Measurements from ENCODE around the gene ABCG5.

The ABCG5 gene

GRCh38 chr2:43826305-43827250 lies 12.1 kb downstream of the ABCG5 start:
- no peaks in the 10 kb centered on the region for H3K9me3 Mint-ChIP-seq
- no peak overlapping the region for H3K27ac Mint-ChIP-seq
- H3K4me1 Mint-ChIP-seq (ENCODE audit: low read depth) = peaks cover 3% of the 10 kb centered on the region
- H3K27me3 Mint-ChIP-seq = peaks cover 52% of the 10 kb centered on the region
- no peaks in the 10 kb centered on the region for H3K36me3 Mint-ChIP-seq (ENCODE audit: low read depth)
- no peak for DNase-seq
- no peak overlapping the region for H3K4me3 Mint-ChIP-seq

GRCh38 chr2:43825841-43826240 lies 12.8 kb downstream of the ABCG5 start:
- H3K4me3 Mint-ChIP-seq = no peak overlapping the region
- H3K27ac Mint-ChIP-seq = no peak overlapping the region
- H3K4me1 Mint-ChIP-seq (ENCODE audit: low read depth) = no peaks in the 10 kb centered on the region

GRCh38 chr2:43824951-43825493 lies 13.6 kb downstream of the ABCG5 start:
- DNase-seq = no peak
- no peak overlapping the region for H3K4me3 Mint-ChIP-seq
- no peak overlapping the region for H3K27ac Mint-ChIP-seq
- no peaks in the 10 kb centered on the region for H3K9me3 Mint-ChIP-seq
- H3K4me1 Mint-ChIP-seq (ENCODE audit: low read depth) = no peaks in the 10 kb centered on the region
- no peaks in the 10 kb centered on the region for H3K36me3 Mint-ChIP-seq (ENCODE audit: low read depth)
- peaks cover 43% of the 10 kb centered on the region for H3K27me3 Mint-ChIP-seq

More at GRCh38 chr2:43825841-43826240, 12.8 kb downstream of the ABCG5 start:
- H3K36me3 Mint-ChIP-seq (ENCODE audit: low read depth) = no peaks in the 10 kb centered on the region
- H3K27me3 Mint-ChIP-seq = peaks cover 50% of the 10 kb centered on the region
- no peak for DNase-seq
- no peaks in the 10 kb centered on the region for H3K9me3 Mint-ChIP-seq

GRCh38 chr2:43824512-43824911 lies 14.1 kb downstream of the ABCG5 start:
- Mint-ChIP-seq H3K4me1 (ENCODE audit: low read depth) (no peaks in the 10 kb centered on the region), H3K27ac (no peak overlapping the region), H3K27me3 (peaks cover 39% of the 10 kb centered on the region), H3K9me3 (no peaks in the 10 kb centered on the region), H3K36me3 (ENCODE audit: low read depth) (no peaks in the 10 kb centered on the region), H3K4me3 (no peak overlapping the region)
- DNase-seq = no peak

- Mint-ChIP-seq H3K4me3 (no peak overlapping the region), H3K4me1 (ENCODE audit: low read depth) (peaks cover 2% of the 10 kb centered on the region), H3K36me3 (ENCODE audit: low read depth) (no peaks in the 10 kb centered on the region), H3K27me3 (peaks cover 36% of the 10 kb centered on the region), H3K9me3 (no peaks in the 10 kb centered on the region), H3K27ac (no peak overlapping the region)
- no peak for DNase-seq
These were observed 14.9 kb downstream of the ABCG5 start for GRCh38 chr2:43823751-43824150.

GRCh38 chr2:43822839-43823238 lies 15.8 kb downstream of the ABCG5 start:
- Mint-ChIP-seq H3K9me3 (no peaks in the 10 kb centered on the region), H3K27me3 (peaks cover 36% of the 10 kb centered on the region), H3K4me1 (ENCODE audit: low read depth) (peaks cover 8% of the 10 kb centered on the region), H3K36me3 (ENCODE audit: low read depth) (no peaks in the 10 kb centered on the region), H3K27ac (no peak overlapping the region), H3K4me3 (no peak overlapping the region)
- no peak for DNase-seq

- H3K27me3 Mint-ChIP-seq = peaks cover 28% of the 10 kb centered on the region
- DNase-seq = no peak
- H3K4me3 Mint-ChIP-seq = no peak overlapping the region
- H3K27ac Mint-ChIP-seq = no peak overlapping the region
- peaks cover 8% of the 10 kb centered on the region for H3K4me1 Mint-ChIP-seq (ENCODE audit: low read depth)
- H3K36me3 Mint-ChIP-seq (ENCODE audit: low read depth) = no peaks in the 10 kb centered on the region
- no peaks in the 10 kb centered on the region for H3K9me3 Mint-ChIP-seq
These were observed 19.0 kb downstream of the ABCG5 start for GRCh38 chr2:43819491-43820163.

GRCh38 chr2:43818761-43819160 lies 19.9 kb downstream of the ABCG5 start:
- H3K27ac Mint-ChIP-seq = no peak overlapping the region
- no peak overlapping the region for H3K4me3 Mint-ChIP-seq
- H3K27me3 Mint-ChIP-seq = peaks cover 19% of the 10 kb centered on the region
- no peaks in the 10 kb centered on the region for H3K36me3 Mint-ChIP-seq (ENCODE audit: low read depth)
- H3K9me3 Mint-ChIP-seq = no peaks in the 10 kb centered on the region
- H3K4me1 Mint-ChIP-seq (ENCODE audit: low read depth) = peaks cover 8% of the 10 kb centered on the region
- no peak for DNase-seq

GRCh38 chr2:43814711-43815110 lies 23.9 kb downstream of the ABCG5 start:
- H3K27me3 Mint-ChIP-seq = no peaks in the 10 kb centered on the region
- H3K4me3 Mint-ChIP-seq = no peak overlapping the region
- H3K36me3 Mint-ChIP-seq (ENCODE audit: low read depth) = peaks cover 2% of the 10 kb centered on the region
- H3K9me3 Mint-ChIP-seq = no peaks in the 10 kb centered on the region
- no peak for DNase-seq
- H3K27ac Mint-ChIP-seq = no peak overlapping the region
- H3K4me1 Mint-ChIP-seq (ENCODE audit: low read depth) = peaks cover 8% of the 10 kb centered on the region

GRCh38 chr2:43812947-43813346 lies 25.7 kb downstream of the ABCG5 start:
- Mint-ChIP-seq H3K4me3 (no peak overlapping the region), H3K36me3 (ENCODE audit: low read depth) (peaks cover 2% of the 10 kb centered on the region), H3K9me3 (no peaks in the 10 kb centered on the region), H3K27ac (no peak overlapping the region), H3K27me3 (no peaks in the 10 kb centered on the region), H3K4me1 (ENCODE audit: low read depth) (no peaks in the 10 kb centered on the region)
- no peak for DNase-seq

- no peak overlapping the region for H3K27ac Mint-ChIP-seq
- no peak for DNase-seq
- H3K27me3 Mint-ChIP-seq = no peaks in the 10 kb centered on the region
- H3K4me1 Mint-ChIP-seq (ENCODE audit: low read depth) = no peaks in the 10 kb centered on the region
- no peak overlapping the region for H3K4me3 Mint-ChIP-seq
- H3K9me3 Mint-ChIP-seq = no peaks in the 10 kb centered on the region
- H3K36me3 Mint-ChIP-seq (ENCODE audit: low read depth) = peaks cover 4% of the 10 kb centered on the region
These were observed 26.6 kb downstream of the ABCG5 start for GRCh38 chr2:43812006-43812405.

GRCh38 chr2:43810888-43811287 lies 27.8 kb downstream of the ABCG5 start:
- no peak for DNase-seq
- H3K4me3 Mint-ChIP-seq = no peak overlapping the region

GRCh38 chr2:43810452-43810851 lies 28.2 kb downstream of the ABCG5 start:
- Mint-ChIP-seq H3K4me1 (ENCODE audit: low read depth) (no peaks in the 10 kb centered on the region), H3K36me3 (ENCODE audit: low read depth) (peaks cover 12% of the 10 kb centered on the region), H3K27me3 (no peaks in the 10 kb centered on the region), H3K4me3 (no peak overlapping the region), H3K27ac (no peak overlapping the region), H3K9me3 (no peaks in the 10 kb centered on the region)
- DNase-seq = no peak

More at GRCh38 chr2:43810888-43811287, 27.8 kb downstream of the ABCG5 start:
- Mint-ChIP-seq H3K27ac (no peak overlapping the region), H3K27me3 (no peaks in the 10 kb centered on the region), H3K36me3 (ENCODE audit: low read depth) (peaks cover 10% of the 10 kb centered on the region), H3K4me1 (ENCODE audit: low read depth) (no peaks in the 10 kb centered on the region), H3K9me3 (no peaks in the 10 kb centered on the region)

- DNase-seq = no peak
- Mint-ChIP-seq H3K27me3 (no peaks in the 10 kb centered on the region), H3K4me3 (no peak overlapping the region), H3K36me3 (ENCODE audit: low read depth) (peaks cover 19% of the 10 kb centered on the region), H3K27ac (no peak overlapping the region), H3K9me3 (no peaks in the 10 kb centered on the region), H3K4me1 (ENCODE audit: low read depth) (no peaks in the 10 kb centered on the region)
These were observed 32.0 kb downstream of the ABCG5 start for GRCh38 chr2:43806719-43807031.

- Mint-ChIP-seq H3K4me1 (ENCODE audit: low read depth) (no peaks in the 10 kb centered on the region), H3K4me3 (no peak overlapping the region), H3K27ac (no peak overlapping the region), H3K9me3 (no peaks in the 10 kb centered on the region), H3K36me3 (ENCODE audit: low read depth) (peaks cover 21% of the 10 kb centered on the region), H3K27me3 (no peaks in the 10 kb centered on the region)
- no peak for DNase-seq
These were observed 35.5 kb downstream of the ABCG5 start for GRCh38 chr2:43803113-43803512.

Data from activated T-cell treated with anti-CD3 and anti-CD28 coated beads, Interleukin-2, amount 50 U/mL, for 24 hours (primary cell).